ENCODE results near the gene SLC25A28.

The SLC25A28 gene

GRCh38 chr10:99659868-99660366 is 39.7 kb upstream of the SLC25A28 start:
- POLR2A ChIA-PET, result interaction anchor here (1.0 to 1.4 kb wide), 2 partner anchors 39 to 41 kb away, joined by 4 read pairs; partner anchors contain the start of gene SLC25A28
- no peak for DNase-seq (ENCODE audit: extremely low spot score)
- TF ChIP-seq CTCF (IDR thresholded peaks at IDR 0.05; ENCODE audit: control extremely low read depth, extremely low read depth, low read depth, missing control alignments), result no peak
- CTCF ChIA-PET, result interaction anchor here (0.7 to 2.9 kb wide), 9 partner anchors 11 to 72 kb away, joined by 3 to 8 read pairs (median 4); partner anchors contain the start of genes COX15 and CUTC

GRCh38 chr10:99659031-99659867 is 39.0 kb upstream of the SLC25A28 start, which contains the start of gene ENTPD7:
TSS of gene ENTPD7 (plus strand) at chr10:99659509. CDS start at chr10:99659957, 448 bp downstream.
- POLR2A ChIA-PET, result interaction anchor here (0.6 to 1.4 kb wide), 4 partner anchors 20 to 40 kb away, joined by 3 to 4 read pairs (median 4); partner anchors contain the start of gene SLC25A28

GRCh38 chr10:99658622-99659030 is 38.4 kb upstream of the SLC25A28 start:
- CTCF ChIA-PET, result interaction anchor here (1.0 to 2.9 kb wide), 9 partner anchors 10 to 74 kb away, joined by 3 to 8 read pairs (median 5); partner anchors contain the start of genes COX15 and CUTC
- TF ChIP-seq CTCF (IDR thresholded peaks at IDR 0.05; ENCODE audit: control extremely low read depth, extremely low read depth, low read depth, missing control alignments), result no peak

More at GRCh38 chr10:99659031-99659867, 39.0 kb upstream of the SLC25A28 start, which contains the start of gene ENTPD7:
- peak; percentile 100 for DNase-seq (ENCODE audit: extremely low spot score)
- CTCF ChIA-PET, result interaction anchor here (0.5 to 2.9 kb wide), 10 partner anchors 11 to 73 kb away, joined by 3 to 8 read pairs (median 4); partner anchors contain the start of genes COX15 and CUTC
- peak; percentile 10 for TF ChIP-seq CTCF (IDR thresholded peaks at IDR 0.05; ENCODE audit: control extremely low read depth, extremely low read depth, low read depth, missing control alignments)

GRCh38 chr10:99656199-99657064 is 36.2 kb upstream of the SLC25A28 start:
- DNase-seq (ENCODE audit: extremely low spot score), result no peak
- no peak for TF ChIP-seq CTCF (IDR thresholded peaks at IDR 0.05; ENCODE audit: control extremely low read depth, extremely low read depth, low read depth, missing control alignments)
- ChIA-PET POLR2A (no interaction called here), CTCF (interaction anchor here (1.2 kb wide), 1 partner anchor 34 kb away, joined by 3 read pairs; no protein-coding TSS in a partner anchor)

More at GRCh38 chr10:99658622-99659030, 38.4 kb upstream of the SLC25A28 start:
- POLR2A ChIA-PET, result interaction anchor here (0.9 to 1.4 kb wide), 3 partner anchors 37 to 40 kb away, joined by 4 read pairs; partner anchors contain the start of gene SLC25A28
- no peak for DNase-seq (ENCODE audit: extremely low spot score)

- POLR2A ChIA-PET, result no interaction called here
- no peak for TF ChIP-seq CTCF (IDR thresholded peaks at IDR 0.05; ENCODE audit: control extremely low read depth, extremely low read depth, low read depth, missing control alignments)
- CTCF ChIA-PET, result interaction anchor here (1.3 to 1.5 kb wide), 3 partner anchors 19 to 42 kb away, joined by 3 to 4 read pairs (median 3); no protein-coding TSS in a partner anchor
- no peak for DNase-seq (ENCODE audit: extremely low spot score)
Observed at GRCh38 chr10:99654390-99655175, 34.3 kb upstream of the SLC25A28 start.

All from GM10248 (cell line).